GM21423 (cell line): ENCODE measurements around the gene TSHZ1.

Experiments
- ATAC-seq: cut with Tn5 transposase; IDR thresholded peaks from one replicate; pipeline ENCODE4 v1.9.1; 2021; ENCODE audit warnings: mild to moderate bottlenecking, moderate library complexity; ENCODE audit not compliant: unreplicated experiment

The TSHZ1 gene

DNA sequence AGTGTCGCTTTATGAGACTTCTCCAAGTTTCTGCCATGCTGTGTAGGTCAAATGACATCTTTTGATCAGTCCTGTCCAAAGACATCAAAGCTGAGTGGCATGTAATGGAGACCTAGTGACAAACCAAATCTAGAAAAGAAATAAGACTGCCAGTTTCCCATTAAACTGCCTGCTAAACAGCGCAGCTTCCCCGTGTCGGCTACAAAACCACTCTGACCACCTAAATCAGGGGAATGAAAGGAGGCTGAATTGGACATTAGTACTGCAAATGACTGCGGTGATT lies 57.7 kb downstream of the TSHZ1 start:
- no peak for ATAC-seq

DNA sequence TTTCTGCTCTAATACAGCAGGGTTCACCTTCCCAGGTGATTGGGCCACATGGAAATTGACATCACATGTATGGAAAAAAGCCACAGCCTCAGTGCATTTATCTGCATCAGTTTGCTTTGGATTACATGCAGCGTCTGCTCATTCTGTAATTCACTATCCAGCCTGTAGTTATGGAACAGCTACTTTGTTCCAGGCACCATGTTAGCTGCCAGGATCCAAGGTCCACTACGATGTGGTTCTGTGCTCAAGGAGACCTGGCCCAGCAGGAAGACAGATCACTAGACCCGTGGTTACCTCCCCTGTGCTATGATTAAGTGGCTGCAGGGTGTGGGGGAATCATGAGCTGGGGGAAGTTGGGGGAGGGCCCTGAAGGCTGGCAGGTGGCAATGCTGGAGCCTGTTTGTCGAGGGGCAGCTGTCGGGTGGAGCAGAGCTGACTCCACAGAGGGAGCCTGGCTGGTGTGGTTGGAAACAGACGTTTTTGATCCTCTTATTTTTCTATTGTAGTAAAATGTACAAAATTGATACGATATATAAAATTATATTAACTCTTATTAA lies 58.6 kb downstream of the TSHZ1 start:
- no peak for ATAC-seq

DNA sequence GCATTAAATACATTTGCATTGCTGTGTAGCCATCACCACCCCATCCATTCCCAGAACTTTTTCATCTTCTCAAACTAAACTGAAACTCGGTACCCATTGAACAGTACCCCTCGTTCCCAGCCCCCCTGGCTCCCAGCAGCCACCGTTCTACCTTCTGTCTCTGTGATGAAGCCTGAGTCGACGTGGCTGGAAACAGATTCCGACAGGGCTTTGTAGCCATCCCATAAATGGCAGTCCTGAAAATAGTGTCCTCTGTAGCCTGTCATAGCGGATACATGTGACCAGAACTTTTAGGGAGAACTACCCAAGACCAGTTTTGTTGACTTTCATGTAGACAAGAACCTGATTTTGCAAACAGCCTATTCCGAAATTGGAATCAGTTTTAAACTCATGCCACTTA lies 59.1 kb downstream of the TSHZ1 start:
- no peak for ATAC-seq

DNA sequence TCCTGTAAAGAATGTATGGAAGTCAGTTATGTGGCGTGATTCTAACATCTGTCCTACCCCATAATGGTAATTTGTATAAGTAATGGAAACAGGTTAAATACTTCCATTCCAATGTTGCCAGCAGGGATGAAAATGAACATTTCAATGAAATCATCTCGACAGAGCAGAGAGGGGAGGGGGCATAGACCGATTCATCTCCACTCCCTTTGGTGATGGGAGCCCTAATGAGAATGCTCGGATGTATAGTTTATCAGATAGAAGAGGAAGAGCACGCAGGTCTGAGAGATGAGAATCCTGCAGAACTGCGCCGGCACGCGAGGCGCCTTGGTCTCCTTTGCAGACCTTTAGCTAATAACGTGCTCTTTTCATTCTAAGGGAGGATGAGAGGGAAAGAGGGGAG lies 61.4 kb downstream of the TSHZ1 start:
- ATAC-seq, result no peak

DNA sequence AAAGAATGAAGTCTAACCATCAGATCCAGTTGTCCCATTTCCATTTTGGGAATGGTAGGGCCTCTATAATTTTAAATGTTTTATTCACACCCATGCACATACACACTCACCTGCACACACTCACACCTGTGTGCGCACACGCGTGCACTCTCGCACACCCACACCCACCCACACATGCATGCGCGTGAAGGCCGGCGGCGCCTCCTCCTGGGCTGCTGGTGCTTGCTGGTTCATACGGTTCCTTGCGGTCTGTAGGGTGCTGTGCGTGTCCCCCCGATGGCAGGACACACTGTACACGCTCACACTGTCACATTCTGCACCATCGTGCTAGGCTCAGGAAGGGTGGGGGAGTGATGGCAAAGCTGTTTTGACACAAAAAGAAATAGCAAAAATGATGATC lies 63.2 kb downstream of the TSHZ1 start:
- ATAC-seq, result no peak

DNA sequence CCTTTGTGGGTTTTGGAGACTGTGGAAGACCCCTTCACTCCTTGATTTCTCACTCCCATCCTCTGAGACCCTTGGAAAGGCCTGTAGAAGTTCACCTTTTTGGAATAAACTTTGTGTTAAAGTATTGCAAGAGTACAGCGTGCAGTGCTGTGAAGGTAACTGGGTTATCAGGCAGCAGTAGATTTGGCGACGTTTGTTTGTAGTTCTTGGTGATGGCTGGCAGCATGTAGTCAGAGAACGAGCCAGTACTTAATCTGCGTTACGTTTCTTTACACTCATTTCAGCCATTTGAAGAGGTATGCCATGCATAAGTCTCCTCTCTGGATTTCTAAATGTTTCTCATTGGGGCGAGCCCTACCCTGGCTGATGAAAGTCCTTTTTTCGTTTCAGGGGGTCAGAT lies 64.6 kb downstream of the TSHZ1 start:
- ATAC-seq, result no peak

DNA sequence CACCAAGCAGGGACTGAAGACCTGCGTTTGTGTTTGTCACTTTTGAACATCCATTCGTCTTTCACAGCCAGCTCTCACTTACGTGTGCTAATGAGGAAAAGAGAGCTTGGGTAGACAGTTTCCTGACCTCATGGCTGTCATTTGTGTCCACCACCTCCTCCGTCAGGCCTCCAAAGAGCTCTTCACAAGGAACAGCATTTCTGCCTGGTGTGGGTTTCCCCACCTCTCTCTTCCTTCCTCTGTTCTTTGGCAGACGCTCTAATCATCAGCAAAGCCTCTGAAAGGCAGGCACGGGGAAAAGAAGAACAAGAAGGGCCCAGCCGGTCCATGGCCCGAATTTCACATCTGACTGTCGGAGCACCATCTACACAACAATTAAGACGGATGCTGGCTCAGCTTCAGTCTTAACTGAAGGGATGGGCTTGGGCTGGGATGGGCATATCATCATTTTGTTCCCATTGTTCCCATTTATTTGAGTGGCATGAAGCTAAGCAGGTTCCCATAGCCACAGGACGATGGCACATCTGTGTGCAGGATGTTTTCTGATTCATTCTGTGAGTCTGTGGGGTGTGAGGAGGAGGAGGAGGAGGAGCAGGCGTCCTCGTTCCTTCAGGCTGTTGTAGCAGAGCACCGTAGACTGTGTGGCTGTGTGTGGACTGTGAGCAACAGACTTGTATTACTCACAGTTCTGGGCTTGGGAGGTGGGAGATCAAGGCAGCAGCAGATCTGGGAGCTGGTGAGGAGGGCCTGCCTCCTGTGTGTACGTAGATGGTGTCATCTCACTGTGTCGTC lies 66.4 kb downstream of the TSHZ1 start:
- no peak for ATAC-seq

DNA sequence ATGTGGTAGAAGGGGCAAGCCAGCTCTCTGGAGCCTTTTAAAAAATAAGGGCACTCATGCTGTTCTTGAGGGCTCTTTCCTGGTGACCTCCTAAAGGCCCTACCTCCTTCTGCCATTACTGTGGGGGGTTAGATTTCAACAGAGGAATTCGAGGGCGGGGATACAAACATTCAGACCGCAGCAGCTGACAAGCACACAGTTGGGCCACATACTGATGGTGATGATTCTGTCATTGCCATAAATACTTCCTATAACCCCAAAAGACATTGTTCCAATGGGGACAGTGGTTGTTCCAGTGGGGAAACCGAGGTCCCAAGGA lies 67.0 kb downstream of the TSHZ1 start:
- ATAC-seq, result no peak

DNA sequence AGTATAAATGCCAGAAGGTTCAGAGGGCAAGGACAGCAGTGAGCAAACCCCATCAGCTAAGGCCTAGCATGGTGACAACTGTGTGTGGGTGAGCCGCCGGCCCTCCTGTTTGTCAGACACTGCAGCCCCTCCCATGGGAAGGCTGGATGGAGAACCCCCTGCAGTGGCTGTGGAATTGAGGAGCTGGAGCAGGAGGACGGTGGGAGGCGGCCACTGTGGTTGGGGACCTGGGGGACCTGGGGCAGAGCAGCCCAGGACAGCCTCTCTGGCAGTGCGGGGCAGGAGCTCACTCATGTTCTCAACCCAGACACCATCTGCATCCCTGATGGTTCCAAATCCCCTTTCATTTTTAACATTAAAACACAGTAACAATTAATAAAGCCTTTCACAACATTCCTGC lies 68.8 kb downstream of the TSHZ1 start:
- ATAC-seq, result no peak

DNA sequence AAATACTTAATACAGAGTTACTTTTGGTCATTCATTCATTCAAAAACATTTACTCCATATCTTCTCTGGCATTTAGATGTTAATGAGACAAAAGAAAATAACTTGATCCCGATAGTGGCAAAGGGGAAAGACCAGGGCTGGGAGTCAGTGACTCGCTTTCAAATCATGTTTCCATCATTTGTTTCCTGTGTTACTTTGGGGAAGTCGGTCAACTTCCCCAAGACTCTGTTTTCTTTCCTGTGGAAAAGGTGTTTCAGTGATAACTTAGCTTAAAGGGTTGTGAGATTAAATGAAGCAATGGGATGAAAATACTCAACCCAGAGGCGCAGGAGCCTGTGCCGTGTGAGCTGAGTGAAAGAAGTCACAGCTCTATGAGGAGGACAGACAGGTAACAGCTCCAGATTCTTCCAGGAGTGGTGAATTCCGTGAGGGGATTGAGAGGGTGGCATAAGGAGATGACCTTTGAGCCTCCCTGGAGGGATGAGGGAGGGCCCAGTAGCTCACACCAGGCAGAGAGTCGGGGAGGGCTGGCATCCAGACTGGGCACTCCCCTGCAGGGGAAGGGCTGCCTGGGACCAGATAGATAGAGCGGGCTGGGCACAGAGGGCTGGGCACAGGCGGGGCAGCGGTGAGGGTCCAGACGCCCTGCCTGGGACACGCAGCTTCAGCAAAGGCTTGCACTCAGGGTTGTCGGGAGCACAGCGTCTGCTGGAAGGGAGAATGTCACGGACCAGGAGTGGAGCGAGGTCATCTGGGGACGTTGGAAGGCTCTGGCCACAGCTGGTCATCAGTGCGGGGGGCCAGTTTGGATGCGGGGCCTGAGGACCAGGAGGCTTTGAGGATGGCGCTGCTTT lies 70.1 kb downstream of the TSHZ1 start:
- no peak for ATAC-seq

DNA sequence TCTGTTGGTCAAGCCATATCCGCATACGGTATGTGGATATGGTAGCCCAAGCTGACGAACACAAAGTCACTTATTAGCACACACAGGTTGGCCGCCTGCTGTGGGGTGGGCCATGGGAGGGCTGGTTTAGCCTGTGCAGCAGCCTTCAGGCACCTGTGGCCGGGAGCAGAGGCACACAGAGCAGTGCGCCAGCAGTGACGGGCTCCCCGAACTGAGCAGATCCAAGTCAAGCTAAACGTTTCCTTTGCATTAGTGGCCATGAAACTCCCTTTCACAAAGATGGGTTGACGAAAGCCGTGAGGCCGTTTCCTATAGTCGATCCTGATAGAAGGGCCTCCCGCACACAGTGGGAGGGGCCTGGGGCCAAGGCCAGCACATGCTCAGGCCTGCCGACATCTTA lies 72.1 kb downstream of the TSHZ1 start:
- no peak for ATAC-seq

DNA sequence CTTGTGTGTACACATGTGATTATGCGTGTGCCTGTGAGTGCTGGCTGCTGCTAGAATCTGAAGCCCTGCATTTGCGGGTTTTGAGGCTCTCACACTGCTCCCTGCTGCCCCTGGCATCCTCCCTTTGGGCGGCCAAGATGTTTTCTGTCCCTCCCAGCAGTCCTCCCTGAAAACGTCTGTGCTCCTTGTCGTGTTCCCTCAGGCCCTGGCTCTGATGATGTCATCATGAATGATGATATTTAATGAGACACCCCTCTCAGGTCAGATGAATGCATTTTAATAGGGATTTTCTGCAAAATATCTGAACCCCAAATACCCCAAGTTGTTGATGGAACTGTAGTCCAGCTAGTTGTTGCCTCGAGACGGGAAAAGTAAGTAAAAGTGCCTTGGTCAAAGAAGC lies 73.1 kb downstream of the TSHZ1 start:
- no peak for ATAC-seq

DNA sequence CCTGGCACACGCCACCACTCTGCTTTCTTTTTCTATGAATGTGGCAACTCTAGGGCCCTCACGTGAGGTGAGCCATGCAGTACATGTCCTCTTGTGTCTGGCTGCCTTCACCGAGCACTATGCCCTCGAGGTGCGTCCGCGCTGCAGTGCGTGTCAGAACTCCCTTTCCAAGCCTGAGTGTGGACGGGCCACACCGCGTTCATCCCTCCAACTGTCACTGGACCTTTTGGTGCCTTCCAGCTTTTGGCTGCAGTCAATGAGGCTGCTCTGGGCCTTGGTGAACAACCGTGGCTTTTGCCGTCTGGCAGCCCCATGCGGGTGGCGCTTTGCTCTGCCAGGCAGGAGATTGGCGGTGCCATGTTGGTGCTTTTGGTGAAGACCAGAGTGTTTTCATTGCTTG lies 74.0 kb downstream of the TSHZ1 start:
- no peak for ATAC-seq

DNA sequence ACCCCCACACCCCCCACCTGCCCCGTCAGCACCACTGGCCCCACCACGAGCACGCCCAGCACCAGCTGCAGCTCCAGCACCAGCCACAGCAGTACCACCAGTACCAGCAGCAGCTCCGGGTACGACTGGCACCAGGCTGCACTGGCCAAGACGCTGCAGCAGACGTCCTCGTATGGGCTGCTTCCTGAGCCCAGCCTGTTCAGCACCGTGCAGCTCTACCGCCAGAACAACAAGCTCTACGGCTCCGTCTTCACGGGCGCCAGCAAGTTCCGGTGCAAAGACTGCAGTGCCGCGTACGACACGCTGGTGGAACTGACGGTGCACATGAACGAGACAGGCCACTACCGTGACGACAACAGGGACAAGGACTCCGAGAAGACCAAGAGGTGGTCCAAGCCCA lies 75.3 kb downstream of the TSHZ1 start:
- no peak for ATAC-seq

DNA sequence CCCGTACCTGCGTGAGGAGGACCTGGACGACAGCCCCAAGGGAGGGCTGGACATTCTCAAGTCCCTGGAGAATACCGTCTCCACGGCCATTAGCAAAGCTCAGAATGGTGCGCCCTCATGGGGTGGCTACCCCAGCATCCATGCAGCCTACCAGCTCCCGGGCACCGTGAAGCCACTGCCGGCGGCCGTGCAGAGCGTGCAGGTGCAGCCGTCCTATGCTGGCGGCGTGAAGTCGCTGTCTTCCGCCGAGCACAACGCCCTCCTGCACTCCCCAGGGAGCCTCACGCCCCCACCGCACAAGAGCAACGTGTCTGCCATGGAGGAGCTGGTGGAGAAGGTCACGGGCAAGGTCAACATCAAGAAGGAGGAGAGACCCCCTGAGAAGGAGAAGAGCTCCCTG lies 76.4 kb downstream of the TSHZ1 start:
- ATAC-seq, result no peak

DNA sequence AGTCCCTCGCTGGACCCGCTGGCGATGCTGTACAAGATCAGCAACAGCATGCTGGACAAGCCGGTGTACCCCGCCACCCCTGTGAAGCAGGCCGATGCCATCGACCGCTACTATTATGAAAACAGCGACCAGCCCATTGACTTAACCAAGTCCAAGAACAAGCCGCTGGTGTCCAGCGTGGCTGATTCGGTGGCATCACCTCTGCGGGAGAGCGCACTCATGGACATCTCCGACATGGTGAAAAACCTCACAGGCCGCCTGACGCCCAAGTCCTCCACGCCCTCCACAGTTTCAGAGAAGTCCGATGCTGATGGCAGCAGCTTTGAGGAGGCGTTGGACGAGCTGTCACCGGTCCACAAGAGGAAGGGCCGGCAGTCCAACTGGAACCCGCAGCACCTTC lies 77.1 kb downstream of the TSHZ1 start:
- no peak for ATAC-seq

DNA sequence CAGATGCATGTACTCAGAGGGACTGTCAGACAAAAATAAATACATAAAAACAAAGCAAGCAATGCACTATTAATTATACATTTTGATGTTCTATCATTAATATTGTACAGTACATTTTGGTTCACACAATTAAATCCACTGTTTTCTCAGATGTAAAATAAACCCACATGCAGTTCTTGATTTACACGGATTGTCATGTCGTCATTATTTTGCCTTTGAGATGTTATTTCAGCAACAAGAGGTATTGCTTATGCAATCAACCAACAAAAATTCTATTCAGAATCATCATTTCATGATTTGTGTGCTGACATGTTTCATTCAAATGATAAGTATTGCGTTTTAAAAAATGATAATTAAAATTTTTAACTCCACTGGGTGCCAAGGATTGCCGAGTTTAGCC lies 79.2 kb downstream of the TSHZ1 start:
- ATAC-seq, result no peak

DNA sequence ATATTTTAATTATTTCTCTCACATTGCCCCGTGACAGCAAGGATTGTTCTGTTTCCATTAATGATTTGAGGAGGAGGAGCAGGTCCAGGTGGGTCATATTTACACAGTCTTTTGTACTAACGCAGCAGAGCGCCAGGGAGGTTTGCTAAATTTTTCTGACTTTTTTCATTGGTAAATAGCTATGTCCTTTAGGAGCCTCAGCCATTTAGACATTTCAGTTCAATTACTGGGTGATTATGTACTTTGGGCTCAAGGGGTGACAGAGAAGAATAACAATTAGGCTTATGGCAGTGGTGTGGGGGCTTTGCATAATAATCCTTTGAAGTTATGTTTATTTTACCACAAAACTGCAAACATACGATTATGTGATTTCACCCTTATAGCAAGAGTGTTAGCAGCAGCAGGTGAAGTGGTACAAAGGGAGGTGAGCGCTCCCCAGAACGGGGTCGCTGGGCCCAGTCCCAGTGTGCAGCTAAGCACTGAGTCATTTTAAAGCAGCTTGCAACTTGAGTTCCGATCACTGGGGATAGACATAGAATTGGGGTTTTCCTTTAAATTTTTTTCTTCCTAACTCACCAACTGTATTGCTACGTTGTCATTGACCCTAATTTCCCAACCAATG lies 80.3 kb downstream of the TSHZ1 start:
- ATAC-seq, result no peak

DNA sequence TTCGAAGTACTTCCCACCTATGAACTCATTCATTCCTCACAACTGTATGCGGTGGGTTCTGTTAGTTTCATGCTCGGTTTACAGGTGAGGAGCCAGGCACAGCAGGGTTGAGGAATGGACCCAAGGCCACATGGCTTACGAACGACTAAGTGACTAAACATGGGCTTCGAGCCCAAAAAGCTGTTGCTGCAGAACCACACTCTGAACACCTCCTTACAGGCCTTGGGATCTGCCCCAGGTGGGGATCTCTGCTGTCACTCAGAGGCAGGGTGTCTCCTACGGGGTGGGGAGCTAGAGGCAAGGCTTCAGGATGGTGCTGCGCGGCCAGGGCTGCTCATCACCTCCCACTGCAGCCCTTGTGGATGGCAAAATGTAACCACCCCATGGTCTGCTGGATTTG lies 80.9 kb downstream of the TSHZ1 start:
- ATAC-seq, result no peak

DNA sequence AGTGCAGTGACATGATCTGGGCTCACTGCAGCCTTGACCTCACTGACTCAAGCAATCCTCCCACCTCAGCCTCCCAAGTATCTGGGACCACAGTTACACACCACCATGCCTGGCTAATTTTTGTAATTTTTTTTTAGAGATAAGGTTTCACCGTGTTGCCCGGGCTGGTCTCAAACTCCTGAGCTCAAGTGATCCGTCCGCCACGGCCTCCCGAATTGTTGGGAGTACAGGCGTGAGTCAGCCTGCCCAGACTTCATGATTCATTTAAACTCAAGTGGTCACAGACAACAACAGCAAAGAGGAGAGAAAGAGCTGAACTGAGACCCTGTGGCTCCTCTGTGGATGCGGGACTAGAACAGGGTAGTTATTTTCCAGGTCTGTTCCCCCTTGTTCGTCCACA lies 83.0 kb downstream of the TSHZ1 start:
- ATAC-seq, result no peak

DNA sequence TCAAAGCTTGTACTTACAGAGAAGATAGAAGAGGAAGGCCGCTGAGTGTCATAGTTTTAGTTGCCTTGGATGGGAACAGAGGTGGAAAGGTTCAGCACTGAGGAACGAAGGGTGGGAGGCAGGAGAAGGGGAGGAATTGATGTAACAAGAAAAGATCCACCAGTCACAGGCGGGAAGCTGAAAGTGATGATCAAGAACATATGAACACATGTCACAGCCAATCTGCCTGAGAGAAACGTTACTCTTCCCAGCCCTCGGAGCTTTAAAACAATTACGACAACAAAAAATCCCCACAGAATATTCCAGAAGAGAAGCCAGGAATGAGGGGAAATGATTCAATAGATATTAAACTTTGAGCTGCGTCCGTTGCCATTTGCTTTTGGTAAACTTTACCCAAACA lies 87.1 kb downstream of the TSHZ1 start:
- no peak for ATAC-seq
